ENCODE results near the gene ZNRF3. TPM values are rescaled to one million over a fixed set of nuclear protein-coding genes. Genes with fewer than 3 reads are reported as not detected.

ZNRF3 gene
- total RNA-seq, 1 donor from 2014 or later = 18.5 TPM

- Mint-ChIP-seq H3K36me3 (ENCODE audit: low read depth) (no peaks in the 10 kb centered on the region), H3K27me3 (ENCODE audit: low read depth) (no peaks in the 10 kb centered on the region), H3K9me3 (no peaks in the 10 kb centered on the region), H3K4me1 (peaks cover 58% of the 10 kb centered on the region), H3K4me3 (peak overlapping the region; percentile 77), H3K27ac (ENCODE audit: unreplicated experiment) (no peak overlapping the region)
- DNase-seq (ENCODE audit: low read depth, low spot score) = peak; percentile 37
- TF ChIP-seq CTCF (conservative IDR thresholded peaks at IDR 0.05) = no peak
Observed at GRCh38 chr22:29030618-29031226, 147.3 kb downstream of the ZNRF3 start.

DNA sequence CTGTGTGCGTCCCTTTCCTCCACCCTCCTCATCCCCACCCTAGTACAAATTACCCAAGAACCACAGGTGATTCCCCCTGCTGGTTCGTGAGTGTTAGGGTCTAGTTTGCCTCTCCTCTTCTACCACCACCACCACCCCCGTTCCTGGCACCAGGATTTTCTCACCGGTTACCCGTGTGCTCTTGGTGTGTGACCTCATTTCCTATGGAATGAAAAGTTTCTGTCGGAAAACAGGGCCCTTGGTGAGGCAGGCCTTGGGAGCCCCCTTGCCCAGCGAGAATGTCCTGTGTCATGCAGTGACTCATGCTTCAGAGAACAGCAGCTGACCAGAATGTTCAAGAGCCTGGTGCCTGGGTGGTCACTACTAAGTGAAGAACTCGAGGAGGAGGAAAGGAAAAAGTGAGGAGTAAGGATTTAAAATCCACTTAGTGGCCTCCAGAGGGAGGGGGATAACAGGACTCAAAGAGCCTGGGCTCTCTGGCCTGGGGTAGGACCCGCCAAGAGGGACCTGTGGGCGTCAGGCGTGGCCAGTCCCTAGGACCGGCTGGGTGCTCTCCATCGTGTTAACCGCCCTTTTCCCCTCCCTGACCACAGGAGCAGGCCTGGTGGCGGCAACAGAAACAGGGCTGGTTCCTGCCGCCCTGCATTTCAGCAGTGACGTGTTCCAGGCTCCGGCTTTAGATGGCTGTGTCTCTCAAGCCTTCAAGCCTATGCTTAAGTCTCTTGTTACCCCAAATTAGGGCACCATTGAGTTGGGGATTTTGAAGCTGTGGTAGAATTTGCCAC lies 148.0 kb downstream of the ZNRF3 start:
- DNase-seq (ENCODE audit: low read depth, low spot score) = no peak
- no peaks in the 10 kb centered on the region for H3K9me3 Mint-ChIP-seq
- TF ChIP-seq CTCF (conservative IDR thresholded peaks at IDR 0.05) = peak; percentile 47
- H3K36me3 Mint-ChIP-seq (ENCODE audit: low read depth) = no peaks in the 10 kb centered on the region
- H3K4me1 Mint-ChIP-seq = peaks cover 58% of the 10 kb centered on the region
- H3K4me3 Mint-ChIP-seq = peak overlapping the region; percentile 69
- H3K27me3 Mint-ChIP-seq (ENCODE audit: low read depth) = no peaks in the 10 kb centered on the region
- H3K27ac Mint-ChIP-seq (ENCODE audit: unreplicated experiment) = peak overlapping the region; percentile 82

DNA sequence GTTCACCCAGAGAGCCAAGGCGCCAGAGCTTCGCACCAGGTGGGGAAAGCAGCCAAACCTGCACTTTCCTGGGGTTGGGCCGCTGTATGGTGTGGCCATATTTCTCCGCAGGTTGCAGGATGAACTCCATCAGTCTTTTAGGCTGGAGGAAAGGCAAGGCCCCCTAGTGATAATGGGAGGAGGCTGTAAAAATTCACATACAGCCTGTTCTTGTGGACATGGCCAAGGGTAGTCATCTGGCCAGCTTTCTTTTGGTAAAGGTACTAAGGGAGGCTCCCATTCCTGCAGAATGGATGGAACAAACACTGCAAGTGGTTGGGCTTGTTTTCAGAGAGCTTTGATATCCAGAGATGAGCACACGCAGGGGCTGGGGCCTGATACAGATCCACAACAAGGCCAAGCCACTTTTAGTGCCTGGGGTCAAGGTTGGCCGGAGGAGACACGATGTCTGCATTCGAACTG lies 148.7 kb downstream of the ZNRF3 start:
- Mint-ChIP-seq H3K4me1 (peaks cover 58% of the 10 kb centered on the region), H3K27me3 (ENCODE audit: low read depth) (no peaks in the 10 kb centered on the region), H3K4me3 (no peak overlapping the region), H3K36me3 (ENCODE audit: low read depth) (no peaks in the 10 kb centered on the region), H3K27ac (ENCODE audit: unreplicated experiment) (peak overlapping the region; percentile 7), H3K9me3 (no peaks in the 10 kb centered on the region)
- DNase-seq (ENCODE audit: low read depth, low spot score) = no peak
- no peak for TF ChIP-seq CTCF (conservative IDR thresholded peaks at IDR 0.05)

- H3K27me3 Mint-ChIP-seq (ENCODE audit: low read depth) = no peaks in the 10 kb centered on the region
- no peak overlapping the region for H3K4me3 Mint-ChIP-seq
- peak overlapping the region; percentile 78 for H3K27ac Mint-ChIP-seq (ENCODE audit: unreplicated experiment)
- no peak for DNase-seq (ENCODE audit: low read depth, low spot score)
- H3K4me1 Mint-ChIP-seq = peaks cover 58% of the 10 kb centered on the region
- no peak for TF ChIP-seq CTCF (conservative IDR thresholded peaks at IDR 0.05)
- no peaks in the 10 kb centered on the region for H3K9me3 Mint-ChIP-seq
- no peaks in the 10 kb centered on the region for H3K36me3 Mint-ChIP-seq (ENCODE audit: low read depth)
Observed at GRCh38 chr22:29032584-29032983, 149.2 kb downstream of the ZNRF3 start.

DNA sequence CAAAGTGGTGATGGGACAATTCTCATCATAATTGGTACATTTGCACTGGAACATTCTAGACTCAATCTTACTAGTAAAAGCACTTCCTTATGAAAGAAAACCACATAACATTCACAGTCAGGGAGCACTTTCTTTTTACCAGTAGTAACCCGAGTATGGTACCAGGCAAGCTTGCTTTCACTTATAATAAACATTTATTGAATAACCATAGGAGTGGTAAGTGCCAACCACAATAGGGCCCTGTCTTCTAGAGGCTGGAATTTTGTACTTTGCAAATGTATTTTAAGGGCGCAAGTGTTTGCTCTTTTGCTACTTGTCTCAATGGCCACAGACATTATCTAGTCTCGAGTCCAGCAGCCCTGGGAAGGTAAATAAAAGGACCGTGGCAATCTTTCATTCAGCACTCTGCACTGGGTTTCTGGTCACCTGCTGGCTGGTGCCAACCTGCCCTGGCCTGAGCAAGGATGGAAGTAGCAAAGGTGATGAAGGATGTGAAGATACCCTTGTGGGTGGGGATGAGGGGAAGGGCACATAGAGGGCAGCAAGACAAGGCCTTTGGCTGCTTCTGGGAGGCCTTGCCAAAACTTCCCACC lies 154.1 kb downstream of the ZNRF3 start:
- H3K36me3 Mint-ChIP-seq (ENCODE audit: low read depth) = no peaks in the 10 kb centered on the region
- H3K9me3 Mint-ChIP-seq = no peaks in the 10 kb centered on the region
- H3K27me3 Mint-ChIP-seq (ENCODE audit: low read depth) = no peaks in the 10 kb centered on the region
- DNase-seq (ENCODE audit: low read depth, low spot score) = no peak
- peaks cover 21% of the 10 kb centered on the region for H3K4me1 Mint-ChIP-seq
- no peak overlapping the region for H3K27ac Mint-ChIP-seq (ENCODE audit: unreplicated experiment)
- H3K4me3 Mint-ChIP-seq = no peak overlapping the region
- TF ChIP-seq CTCF (conservative IDR thresholded peaks at IDR 0.05) = no peak

All from neural crest cell (in vitro differentiated cells).